ENCODE results near the gene MYL7.

The MYL7 gene

DNA sequence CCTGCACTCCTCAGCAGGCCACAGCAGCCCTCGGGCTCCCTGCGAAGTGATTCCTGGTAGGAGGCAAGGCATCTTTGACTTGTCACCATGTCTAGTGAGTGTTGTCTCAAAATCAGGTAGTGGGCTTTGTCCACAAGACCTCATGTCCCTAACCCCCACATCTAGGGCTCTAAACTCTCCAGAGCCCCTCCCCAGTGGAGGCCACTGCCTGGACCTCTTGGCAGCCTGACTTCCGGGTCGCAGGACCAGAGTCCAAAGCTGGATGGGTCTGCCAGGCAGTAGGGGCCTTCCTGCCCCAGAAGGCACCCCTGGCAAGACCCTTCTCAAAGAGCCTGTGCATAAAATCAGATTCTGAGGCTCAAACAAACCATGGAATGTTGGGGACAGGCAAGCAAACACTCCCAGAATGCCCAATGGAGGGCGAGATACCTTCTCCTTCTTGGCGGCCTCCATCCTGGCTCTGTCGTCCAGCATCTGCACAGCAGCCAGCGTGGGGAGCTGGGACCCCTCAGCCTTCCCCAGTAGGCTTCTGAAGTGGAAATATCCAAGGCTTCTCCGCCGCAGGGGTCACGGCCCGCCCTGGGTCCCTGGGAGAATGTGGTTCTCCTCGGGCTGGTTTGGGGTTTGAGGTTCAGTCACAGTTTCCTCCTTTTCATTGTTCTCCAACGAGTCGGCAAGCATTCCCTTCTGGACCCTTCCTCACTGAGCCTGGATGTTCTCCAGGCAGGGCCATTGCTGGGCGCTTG is 47.5 kb upstream of the MYL7 start:
- TF ChIP-seq, protein P1, sequence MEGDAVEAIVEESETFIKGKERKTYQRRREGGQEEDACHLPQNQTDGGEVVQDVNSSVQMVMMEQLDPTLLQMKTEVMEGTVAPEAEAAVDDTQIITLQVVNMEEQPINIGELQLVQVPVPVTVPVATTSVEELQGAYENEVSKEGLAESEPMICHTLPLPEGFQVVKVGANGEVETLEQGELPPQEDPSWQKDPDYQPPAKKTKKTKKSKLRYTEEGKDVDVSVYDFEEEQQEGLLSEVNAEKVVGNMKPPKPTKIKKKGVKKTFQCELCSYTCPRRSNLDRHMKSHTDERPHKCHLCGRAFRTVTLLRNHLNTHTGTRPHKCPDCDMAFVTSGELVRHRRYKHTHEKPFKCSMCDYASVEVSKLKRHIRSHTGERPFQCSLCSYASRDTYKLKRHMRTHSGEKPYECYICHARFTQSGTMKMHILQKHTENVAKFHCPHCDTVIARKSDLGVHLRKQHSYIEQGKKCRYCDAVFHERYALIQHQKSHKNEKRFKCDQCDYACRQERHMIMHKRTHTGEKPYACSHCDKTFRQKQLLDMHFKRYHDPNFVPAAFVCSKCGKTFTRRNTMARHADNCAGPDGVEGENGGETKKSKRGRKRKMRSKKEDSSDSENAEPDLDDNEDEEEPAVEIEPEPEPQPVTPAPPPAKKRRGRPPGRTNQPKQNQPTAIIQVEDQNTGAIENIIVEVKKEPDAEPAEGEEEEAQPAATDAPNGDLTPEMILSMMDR (IDR thresholded peaks at IDR 0.05; ENCODE audit: low read depth, low read length, poor library complexity, severe bottlenecking), result no peak
- no peak for TF ChIP-seq EZH2phosphoT487 (IDR thresholded peaks at IDR 0.05; ENCODE audit: borderline replicate concordance, low read length)
- H3K4me1 ChIP-seq (ENCODE audit: control insufficient read depth, low read length), result peaks cover 3% of the 10 kb centered on the region; the same call in 1 of the 2 replicates
- no peaks in the 10 kb centered on the region for H4K20me1 ChIP-seq (ENCODE audit: control insufficient read depth, insufficient read depth, low read depth, low read length)
- H3K27ac ChIP-seq (ENCODE audit: low read depth, low read length), result no peak overlapping the region
- no peaks in the 10 kb centered on the region for H3K9me3 ChIP-seq (ENCODE audit: control insufficient read depth, insufficient read depth, low read length)
- peaks cover 14% of the 10 kb centered on the region for H3K27me3 ChIP-seq (ENCODE audit: control insufficient read depth, low read length)
- no peaks in the 10 kb centered on the region for H3K9me2 ChIP-seq (replicated peaks; ENCODE audit: control insufficient read depth, low read length)
- no peaks in the 10 kb centered on the region for H3K79me2 ChIP-seq (ENCODE audit: control insufficient read depth, low read length)
- H3F3A ChIP-seq (ENCODE audit: control insufficient read depth, insufficient read depth), result no peaks in the 10 kb centered on the region
- H3K4me3 ChIP-seq (ENCODE audit: low read length), result no peak overlapping the region
- no peaks in the 10 kb centered on the region for H3K36me3 ChIP-seq (ENCODE audit: control insufficient read depth, low read length)
- no peak overlapping the region for H3K4me2 ChIP-seq (ENCODE audit: low read length)

DNA sequence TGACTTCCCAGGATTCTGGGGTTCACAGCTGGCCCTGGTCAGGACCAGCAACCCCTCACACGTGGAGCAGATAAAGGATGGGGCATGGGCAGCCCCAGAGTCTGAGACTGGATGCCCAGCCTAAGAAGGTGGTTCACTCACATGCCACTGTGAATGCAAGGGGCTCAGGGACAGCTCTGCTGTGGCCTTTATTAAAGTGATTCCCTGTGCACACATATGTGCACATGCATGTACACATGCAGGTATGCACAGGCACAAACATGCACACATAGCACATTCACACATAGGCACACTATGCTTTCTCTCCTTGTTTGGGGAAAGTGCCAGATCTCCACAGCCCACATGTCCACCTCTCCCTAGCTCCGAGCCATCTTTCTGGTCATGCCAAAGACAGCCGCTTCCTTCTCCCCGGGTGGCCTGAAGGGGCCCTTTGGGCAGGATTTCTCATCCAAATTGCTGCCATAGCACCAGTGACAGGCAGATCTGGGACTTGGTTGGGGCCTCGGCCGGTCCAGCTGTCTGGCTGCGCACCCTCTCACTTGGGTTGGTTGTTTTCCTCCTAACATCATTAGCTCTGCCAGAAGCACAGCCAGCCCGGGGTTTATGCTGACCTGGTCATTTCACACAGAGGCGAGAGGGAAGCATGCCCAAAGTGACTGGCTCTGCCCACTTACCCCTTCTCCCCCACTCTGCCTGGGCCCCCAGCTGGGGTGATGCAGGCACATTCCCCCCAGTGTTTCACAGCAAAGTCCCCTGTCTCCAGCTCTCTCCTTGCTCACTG is 46.7 kb upstream of the MYL7 start:
- Histone ChIP-seq H3K36me3 (ENCODE audit: control insufficient read depth, low read length) (no peaks in the 10 kb centered on the region), H3K9me2 (replicated peaks; ENCODE audit: control insufficient read depth, low read length) (no peaks in the 10 kb centered on the region), H3K27ac (ENCODE audit: low read depth, low read length) (no peak overlapping the region), H3K4me3 (ENCODE audit: low read length) (no peak overlapping the region), H3K9me3 (ENCODE audit: control insufficient read depth, insufficient read depth, low read length) (peaks cover 4% of the 10 kb centered on the region), H3K4me1 (ENCODE audit: control insufficient read depth, low read length) (peaks cover 3% of the 10 kb centered on the region; the same call in 1 of the 2 replicates), H3K4me2 (ENCODE audit: low read length) (no peak overlapping the region), H3K79me2 (ENCODE audit: control insufficient read depth, low read length) (no peaks in the 10 kb centered on the region), H3K27me3 (ENCODE audit: control insufficient read depth, low read length) (peaks cover 19% of the 10 kb centered on the region), H4K20me1 (ENCODE audit: control insufficient read depth, insufficient read depth, low read depth, low read length) (no peaks in the 10 kb centered on the region), H3F3A (ENCODE audit: control insufficient read depth, insufficient read depth) (no peaks in the 10 kb centered on the region)
- TF ChIP-seq EZH2phosphoT487 (IDR thresholded peaks at IDR 0.05; ENCODE audit: borderline replicate concordance, low read length), result no peak
- TF ChIP-seq, protein P1 (IDR thresholded peaks at IDR 0.05; ENCODE audit: low read depth, low read length, poor library complexity, severe bottlenecking), result no peak

DNA sequence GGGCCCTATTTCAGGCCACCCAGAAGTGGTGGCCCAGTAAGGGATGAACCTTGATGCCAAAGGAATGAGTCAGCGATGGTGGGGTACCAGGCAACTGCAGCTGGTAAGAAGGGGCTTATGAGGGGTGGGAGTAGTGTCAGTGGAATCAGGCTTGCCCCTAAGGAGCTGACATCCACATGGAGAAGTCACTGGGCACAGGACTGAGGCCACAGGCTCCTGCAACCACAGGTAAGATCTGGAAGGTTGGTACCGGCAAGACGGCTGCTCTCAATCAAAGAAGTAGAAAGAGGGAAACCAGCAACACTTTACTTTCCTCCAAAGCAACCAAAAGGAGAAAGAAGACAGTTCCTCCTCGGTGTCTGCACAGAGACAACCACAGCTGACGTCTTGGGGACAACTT is 45.6 kb upstream of the MYL7 start:
- Histone ChIP-seq H3K79me2 (ENCODE audit: control insufficient read depth, low read length) (no peaks in the 10 kb centered on the region), H3K4me1 (ENCODE audit: control insufficient read depth, low read length) (peaks cover 3% of the 10 kb centered on the region; the same call in 1 of the 2 replicates), H3K9me2 (replicated peaks; ENCODE audit: control insufficient read depth, low read length) (no peaks in the 10 kb centered on the region), H3K27ac (ENCODE audit: low read depth, low read length) (no peak overlapping the region), H3K36me3 (ENCODE audit: control insufficient read depth, low read length) (no peaks in the 10 kb centered on the region), H3K4me2 (ENCODE audit: low read length) (no peak overlapping the region), H3K27me3 (ENCODE audit: control insufficient read depth, low read length) (peaks cover 24% of the 10 kb centered on the region), H3F3A (ENCODE audit: control insufficient read depth, insufficient read depth) (no peaks in the 10 kb centered on the region), H3K4me3 (ENCODE audit: low read length) (no peak overlapping the region), H4K20me1 (ENCODE audit: control insufficient read depth, insufficient read depth, low read depth, low read length) (no peaks in the 10 kb centered on the region), H3K9me3 (ENCODE audit: control insufficient read depth, insufficient read depth, low read length) (peaks cover 14% of the 10 kb centered on the region)
- no peak for TF ChIP-seq EZH2phosphoT487 (IDR thresholded peaks at IDR 0.05; ENCODE audit: borderline replicate concordance, low read length)
- TF ChIP-seq, protein P1 (IDR thresholded peaks at IDR 0.05; ENCODE audit: low read depth, low read length, poor library complexity, severe bottlenecking), result no peak

Data from DOHH2 (cell line).